Cerebellar nuclear complex (tissue), 1 donor: ENCODE results near the gene FUT8.

ENCODE experiments used
- DNase-seq, 2 experiments: peaks; one replicate each; lab custom pipeline; 2025; lab: John Stamatoyannopoulos, UW

The FUT8 gene

GRCh38 chr14:65558363-65558762 lies 145.8 kb downstream of the FUT8 start:
- DNase-seq = no peak

- no peak for DNase-seq
Measured at GRCh38 chr14:65560340-65561027, 148.0 kb downstream of the FUT8 start.

GRCh38 chr14:65564370-65564769 lies 151.8 kb downstream of the FUT8 start:
- DNase-seq = no peak

- DNase-seq = no peak
Measured at GRCh38 chr14:65565948-65566347, 153.4 kb downstream of the FUT8 start.

GRCh38 chr14:65566820-65567522 lies 154.4 kb downstream of the FUT8 start:
- no peak for DNase-seq

- no peak for DNase-seq
Measured at GRCh38 chr14:65574611-65575010, 162.1 kb downstream of the FUT8 start.

- DNase-seq = no peak
Measured at GRCh38 chr14:65575389-65575788, 162.9 kb downstream of the FUT8 start.

- DNase-seq = no peak
Measured at GRCh38 chr14:65580973-65581372, 168.4 kb downstream of the FUT8 start.

- DNase-seq = no peak
Measured at GRCh38 chr14:65581378-65581777, 168.8 kb downstream of the FUT8 start.

- no peak for DNase-seq
Measured at GRCh38 chr14:65581799-65582198, 169.3 kb downstream of the FUT8 start.

- DNase-seq = no peak
Measured at GRCh38 chr14:65585216-65585615, 172.7 kb downstream of the FUT8 start.

- DNase-seq = no peak
Measured at GRCh38 chr14:65588426-65589140, 176.1 kb downstream of the FUT8 start.

- DNase-seq = peak; percentile 76 to 98
Measured at GRCh38 chr14:65594153-65594881, 181.8 kb downstream of the FUT8 start.

GRCh38 chr14:65594882-65595237 lies 182.3 kb downstream of the FUT8 start:
- DNase-seq = no peak

GRCh38 chr14:65599375-65599774 lies 186.8 kb downstream of the FUT8 start:
- DNase-seq = no peak

- no peak for DNase-seq
Measured at GRCh38 chr14:65600742-65601141, 188.2 kb downstream of the FUT8 start.

- no peak for DNase-seq
Measured at GRCh38 chr14:65604535-65604934, 192.0 kb downstream of the FUT8 start.

- DNase-seq = no peak
Measured at GRCh38 chr14:65604936-65605335, 192.4 kb downstream of the FUT8 start.

- no peak for DNase-seq
Measured at GRCh38 chr14:65606460-65606859, 193.9 kb downstream of the FUT8 start.

GRCh38 chr14:65613131-65613650 lies 200.7 kb downstream of the FUT8 start:
- DNase-seq = no peak

GRCh38 chr14:65618996-65619395 lies 206.5 kb downstream of the FUT8 start:
- DNase-seq = no peak

- no peak for DNase-seq
Measured at GRCh38 chr14:65620195-65620594, 207.7 kb downstream of the FUT8 start.
